Activated T-cell treated with anti-CD3 and anti-CD28 coated beads for 1 hour (primary cell): ENCODE data around the gene CALN1.

Experiments
- DNase-seq: peaks from one replicate; pipeline ENCODE4 v3.0.0-alpha.2; 2020; ENCODE audit warnings: low read depth

The CALN1 gene

GRCh38 chr7:71785216-71785615, 626.9 kb downstream of the CALN1 start:
- no peak for DNase-seq

DNA sequence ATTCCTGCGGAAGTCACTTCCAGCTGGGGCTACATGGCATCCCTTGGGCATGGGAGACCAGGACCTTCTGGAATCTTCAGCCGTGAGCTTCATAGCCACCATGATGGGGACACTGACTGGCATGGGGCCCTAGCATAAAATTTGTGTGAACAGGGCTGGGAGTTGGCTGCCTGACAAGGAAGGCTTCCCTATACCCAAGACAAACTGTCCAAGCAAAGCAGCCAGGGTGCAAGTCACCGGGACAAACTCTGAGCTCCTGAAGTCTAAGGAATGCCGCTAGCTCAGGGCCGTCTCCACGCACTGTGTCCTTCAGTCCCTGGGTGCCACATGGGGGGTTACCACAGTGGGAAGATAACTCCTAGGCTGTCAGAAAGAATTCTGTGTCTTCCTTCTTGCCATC, 627.4 kb downstream of the CALN1 start:
- no peak for DNase-seq

DNA sequence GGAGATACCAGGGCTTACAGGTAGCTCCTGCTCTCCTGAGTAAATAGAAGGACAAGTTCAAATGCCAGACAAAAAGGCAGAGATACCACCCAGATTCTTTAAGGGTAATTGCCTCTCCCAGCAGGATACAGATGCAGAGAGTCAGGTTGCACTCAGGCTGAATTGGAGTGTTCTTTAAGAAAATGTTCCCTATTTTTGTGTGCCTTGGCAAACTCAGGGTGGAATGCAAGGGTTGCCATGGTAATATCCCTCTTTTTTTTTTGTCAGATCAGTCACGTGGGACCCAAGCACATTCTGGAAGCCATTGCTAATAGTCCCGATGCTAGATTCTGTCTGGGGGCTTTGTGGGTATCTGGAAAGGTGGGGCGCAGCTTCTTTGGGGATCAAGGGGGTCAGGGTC, 628.0 kb downstream of the CALN1 start:
- DNase-seq = no peak

DNA sequence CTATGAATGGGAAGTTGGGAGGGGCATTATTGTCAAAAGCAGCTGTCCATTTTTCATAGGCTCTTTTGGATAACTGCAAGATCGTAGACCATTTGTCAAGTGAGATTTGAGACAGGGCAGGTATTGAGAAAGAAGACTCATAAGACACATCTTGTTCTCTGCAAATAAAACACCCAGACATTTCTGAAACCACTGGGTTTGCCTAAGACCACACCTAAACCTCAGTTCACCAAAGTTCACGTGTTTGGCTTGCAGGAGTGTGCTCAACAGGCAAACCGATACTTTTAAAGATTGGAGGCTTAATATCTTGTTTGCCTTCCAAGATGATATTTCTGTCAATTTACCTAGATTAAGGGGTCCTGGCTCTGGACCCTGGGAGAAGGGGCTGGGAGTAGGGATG, 628.4 kb downstream of the CALN1 start:
- DNase-seq = no peak

GRCh38 chr7:71782051-71782450, 630.1 kb downstream of the CALN1 start:
- DNase-seq = no peak

DNA sequence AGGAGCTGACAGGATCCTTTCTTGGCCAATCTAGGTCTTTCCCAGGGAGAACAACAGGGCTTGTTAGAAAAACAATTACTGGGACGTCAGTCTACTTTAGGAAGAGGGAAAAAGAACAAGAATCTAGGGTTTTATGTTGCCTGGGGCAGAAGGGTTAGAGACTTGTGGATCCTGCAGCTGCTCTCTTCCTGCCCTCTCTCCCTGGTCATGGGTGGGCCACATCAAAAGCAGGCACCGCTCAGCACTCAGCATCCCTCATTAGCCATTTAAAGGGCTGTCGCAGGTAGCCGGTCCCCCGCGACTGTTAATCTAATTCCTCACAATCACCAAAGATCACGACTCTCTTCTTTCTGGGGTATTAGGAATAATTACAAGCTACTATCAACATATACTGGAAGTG, 631.9 kb downstream of the CALN1 start:
- no peak for DNase-seq

- DNase-seq = no peak
Observed at GRCh38 chr7:71777278-71777677, 634.9 kb downstream of the CALN1 start.

- no peak for DNase-seq
Observed at GRCh38 chr7:71776726-71777125, 635.4 kb downstream of the CALN1 start.

DNA sequence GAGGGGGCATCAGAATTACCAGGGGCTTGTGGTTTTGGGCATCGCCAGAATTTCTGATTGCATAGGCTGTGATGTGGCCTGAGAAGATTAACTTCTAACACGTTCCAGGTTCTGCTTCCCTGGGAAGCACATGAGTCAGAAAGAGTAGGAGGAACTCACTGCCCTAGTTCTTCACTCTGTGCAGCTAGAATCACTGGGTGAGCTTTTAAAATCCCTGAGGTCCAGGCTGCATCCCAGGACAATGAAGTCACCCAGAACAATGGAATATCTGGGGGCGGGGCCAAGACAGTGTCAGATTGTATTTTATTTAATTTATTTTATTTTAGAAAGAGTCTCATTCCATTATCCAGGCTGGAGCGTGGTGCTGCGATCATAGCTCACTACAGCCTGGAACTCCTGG, 636.5 kb downstream of the CALN1 start:
- no peak for DNase-seq

- DNase-seq = no peak
Observed at GRCh38 chr7:71772779-71773178, 639.4 kb downstream of the CALN1 start.

DNA sequence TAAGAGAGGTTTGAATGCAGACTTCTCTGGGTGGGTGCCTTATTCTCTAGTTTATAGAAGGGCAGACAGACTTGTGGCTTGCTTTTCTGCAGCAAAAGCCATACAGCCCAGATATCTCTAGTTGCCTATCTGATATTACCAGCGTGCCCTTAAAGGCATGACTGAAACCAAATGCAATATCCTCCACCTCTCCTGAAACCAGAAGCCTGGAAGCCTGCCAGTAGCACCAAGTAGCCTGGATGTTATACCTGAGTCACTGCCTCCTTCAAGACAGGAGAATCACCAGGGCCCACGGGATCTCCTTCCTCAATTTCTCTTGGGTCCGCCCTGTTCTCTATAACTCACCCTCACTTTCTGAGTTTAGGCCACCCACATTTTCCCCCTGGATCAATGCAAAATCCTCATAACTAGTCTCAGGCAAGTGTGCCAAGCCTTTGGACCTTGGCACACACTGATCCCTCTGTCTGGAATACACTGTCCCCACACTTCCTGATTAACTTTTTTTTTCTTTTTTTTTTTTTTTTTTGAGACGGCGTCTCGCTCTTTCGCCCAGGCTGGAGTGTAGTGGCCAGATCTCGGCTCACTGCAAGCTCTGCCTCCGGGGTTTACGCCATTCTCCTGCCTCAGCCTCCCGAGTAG, 641.8 kb downstream of the CALN1 start:
- no peak for DNase-seq

DNA sequence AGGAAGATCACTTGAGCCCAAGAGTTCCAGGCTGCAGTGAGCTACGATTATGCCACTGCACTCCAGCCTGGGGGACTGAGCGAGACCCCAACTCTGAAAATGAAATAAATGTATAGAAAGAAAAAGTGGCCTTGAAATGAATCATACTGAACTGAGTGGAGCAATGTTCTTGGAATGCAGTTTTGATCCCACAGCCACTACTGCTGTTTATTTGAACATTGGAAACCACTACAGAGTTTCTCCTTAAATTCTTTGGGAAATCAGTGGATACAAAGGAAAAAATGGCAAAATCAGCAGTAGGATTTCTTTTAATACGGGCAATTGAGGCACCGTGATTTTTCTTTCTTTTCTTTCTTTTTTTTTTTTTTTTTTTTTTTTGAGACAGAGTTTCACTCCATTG, 642.8 kb downstream of the CALN1 start:
- no peak for DNase-seq

DNA sequence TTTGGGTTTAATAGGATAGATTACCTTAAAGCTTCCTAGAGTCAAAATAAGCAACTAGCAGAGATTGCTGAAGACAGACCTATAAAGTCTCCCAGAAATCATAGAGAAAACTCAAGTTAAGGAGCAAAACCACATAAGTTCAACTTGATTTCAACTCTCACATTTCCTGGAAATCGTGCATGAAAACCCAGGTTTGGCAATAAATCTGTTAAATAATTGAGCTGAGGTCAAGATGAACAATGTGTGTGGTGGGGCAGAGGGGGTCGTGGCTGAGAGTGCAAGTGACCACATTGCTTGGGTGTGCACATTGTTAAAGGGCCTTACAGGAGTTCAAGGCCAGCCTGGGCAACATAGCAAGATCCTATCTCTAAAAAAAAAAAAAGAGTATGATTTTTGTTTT, 643.7 kb downstream of the CALN1 start:
- no peak for DNase-seq

- DNase-seq = no peak
Observed at GRCh38 chr7:71766016-71766415, 646.1 kb downstream of the CALN1 start.

DNA sequence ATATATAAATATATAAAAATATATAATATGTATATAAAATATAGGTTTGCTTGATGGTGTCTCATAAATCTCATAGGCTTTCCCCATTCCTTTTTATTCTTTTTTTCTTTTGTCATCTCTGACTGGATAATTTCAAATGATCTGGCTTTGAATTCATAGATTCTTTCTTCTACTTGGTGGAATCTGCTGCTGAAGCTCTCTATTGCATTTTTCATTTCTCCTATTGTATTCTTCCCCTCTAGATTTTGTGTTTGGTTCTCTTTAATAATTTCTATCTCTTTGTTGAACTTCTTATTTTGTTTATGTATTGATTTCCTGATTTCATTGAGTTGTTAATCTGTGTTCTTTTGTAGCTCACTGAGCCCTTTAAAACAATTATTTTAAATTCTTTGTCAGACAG, 650.8 kb downstream of the CALN1 start:
- no peak for DNase-seq

GRCh38 chr7:71754828-71755227, 657.3 kb downstream of the CALN1 start:
- no peak for DNase-seq

DNA sequence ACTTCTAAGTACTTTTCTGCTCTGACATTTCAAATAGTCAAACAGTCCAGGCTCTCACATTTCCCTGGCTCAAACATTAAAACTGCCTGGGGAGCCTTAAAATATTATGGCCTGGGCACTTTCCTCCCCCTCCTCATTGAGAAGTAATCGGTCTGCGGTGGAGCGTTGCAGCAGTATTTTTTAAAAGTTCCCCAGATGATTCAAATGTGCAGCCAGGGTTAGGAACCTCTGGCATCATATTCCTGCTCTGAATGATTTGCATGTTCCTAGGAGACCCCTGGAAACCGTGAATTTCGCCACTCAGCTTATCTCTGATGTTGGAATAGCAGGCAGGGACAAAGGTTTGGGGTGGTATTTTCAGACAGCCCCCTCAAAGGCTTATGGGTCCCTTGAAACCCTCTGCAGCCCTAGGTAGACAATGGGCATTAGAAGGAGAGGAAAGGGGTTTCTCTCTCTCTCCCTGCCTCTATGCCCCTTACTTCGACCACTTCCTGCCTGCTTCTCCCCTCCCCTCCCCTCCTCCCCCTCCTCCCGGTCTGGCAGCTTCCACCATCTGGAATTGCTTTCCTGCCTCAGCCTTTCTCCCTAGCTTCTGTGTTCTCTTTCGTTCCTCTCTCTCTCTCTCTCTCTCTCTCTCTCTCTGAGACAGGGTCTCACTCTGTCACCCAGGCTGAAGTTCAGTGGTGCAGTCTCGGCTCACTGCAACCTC, 658.0 kb downstream of the CALN1 start:
- no peak for DNase-seq

- DNase-seq = no peak
Observed at GRCh38 chr7:71753236-71753635, 658.9 kb downstream of the CALN1 start.

- DNase-seq = peak; percentile 1
Observed at GRCh38 chr7:71752171-71752935, 659.8 kb downstream of the CALN1 start.

DNA sequence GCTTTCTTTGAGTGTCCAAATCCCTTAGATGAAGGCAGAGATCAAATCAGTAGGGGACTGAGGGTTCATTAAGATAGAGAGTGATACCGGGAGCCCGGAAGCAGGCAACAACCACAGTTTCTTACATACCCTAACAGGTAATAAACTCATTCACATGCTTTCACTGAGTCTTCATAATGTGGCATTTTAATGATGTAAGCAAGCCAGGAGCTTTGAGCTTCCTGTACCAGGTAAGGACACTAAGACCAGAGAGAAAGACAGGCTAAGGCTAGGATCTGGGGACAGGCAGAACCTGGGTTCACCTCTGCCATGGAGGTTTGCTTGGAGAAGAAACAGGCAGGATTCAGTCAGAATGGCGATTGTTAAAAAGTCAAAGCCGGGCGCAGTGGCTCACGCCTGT, 661.8 kb downstream of the CALN1 start:
- DNase-seq = no peak

DNA sequence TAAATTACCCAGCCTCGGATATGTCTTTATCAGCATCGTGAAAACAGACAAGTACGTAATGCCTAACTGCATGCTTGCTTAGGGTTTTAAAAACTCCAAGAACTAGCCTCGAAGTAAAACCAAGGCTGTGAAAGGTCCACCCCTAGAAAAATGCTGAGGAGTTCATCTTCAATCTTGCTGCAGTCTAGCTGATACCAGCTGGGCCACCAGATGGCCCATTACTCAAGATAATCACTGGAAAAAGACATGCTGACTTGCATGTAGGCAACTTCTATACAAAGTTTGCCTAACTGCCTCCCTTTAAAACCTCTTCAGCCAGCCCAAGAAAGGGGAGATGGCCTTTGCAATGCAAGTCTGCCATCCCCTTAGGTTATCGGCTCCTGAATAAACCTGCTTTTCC, 666.1 kb downstream of the CALN1 start:
- DNase-seq = no peak

DNA sequence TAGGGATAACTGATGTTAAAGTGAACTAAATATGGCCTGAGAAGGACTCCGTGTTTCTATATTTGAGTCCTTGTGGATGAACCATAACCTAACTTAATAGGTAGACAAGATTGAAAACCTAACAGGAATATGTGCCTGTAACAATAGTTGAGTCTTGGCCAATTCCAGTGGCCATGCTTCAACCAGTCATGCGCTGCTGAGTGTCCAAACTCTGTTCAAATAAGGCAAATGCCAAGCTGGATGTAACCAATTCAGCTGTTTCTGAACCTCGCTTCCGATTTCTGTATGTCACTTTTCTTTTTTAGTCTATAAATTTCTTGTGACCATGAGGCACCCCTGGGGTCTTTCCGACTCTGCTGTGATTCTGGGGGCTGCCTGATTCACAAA, 672.0 kb downstream of the CALN1 start:
- no peak for DNase-seq

DNA sequence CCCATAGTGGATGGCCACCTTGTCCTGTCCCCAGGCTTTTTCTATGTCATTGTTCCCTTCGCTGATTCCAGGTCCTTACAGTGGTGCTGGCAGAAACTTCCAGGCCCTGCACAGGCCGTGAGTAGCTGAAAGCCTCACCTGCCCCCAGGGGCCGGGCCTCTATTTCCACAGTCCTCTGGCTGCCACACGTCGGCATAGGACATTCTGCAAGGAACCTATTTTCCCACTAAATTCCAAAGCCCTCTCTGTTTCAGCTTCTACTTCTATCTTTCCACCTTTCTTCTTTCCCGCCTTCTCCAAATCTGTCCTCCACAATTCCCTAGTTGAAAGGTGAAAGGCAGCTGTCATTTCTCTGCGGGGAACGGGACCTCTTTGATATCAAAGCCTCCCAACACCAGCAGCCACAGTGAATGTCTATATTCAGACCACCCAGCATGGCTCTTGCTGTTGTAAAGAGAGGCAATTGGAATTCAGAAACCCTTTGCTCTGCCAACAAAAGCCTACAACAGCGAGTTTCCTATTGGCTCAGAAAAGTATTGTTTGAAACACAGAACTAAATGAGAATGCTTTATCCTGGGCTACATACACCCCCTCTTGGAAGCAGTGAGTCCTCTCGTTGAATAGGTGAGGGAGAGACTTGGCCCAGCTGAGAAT, 672.5 kb downstream of the CALN1 start:
- DNase-seq = no peak
